Stomach (tissue), 4 donors: Measurements from ENCODE around the gene PCBP3.

Experiments
- CTCF ChIP-seq, 7 experiments: fragments of 450-650 bp in 4 of 7; fragments of 200-600 bp in 3 of 7; sonication (generic) in 3 of 7; IDR thresholded peaks; one replicate each; pipeline ENCODE4 v1.5.1; 2016 to 2019; ENCODE audit warnings: antibody characterized with exemption in 7 of 7, control low read depth in 2 of 7, mild to moderate bottlenecking in 1 of 7
- EP300 ChIP-seq: sonication (generic); formaldehyde crosslinking; IDR thresholded peaks from one replicate; pipeline ENCODE4 v1.6.1; 2017; ENCODE audit warnings: antibody characterized with exemption
- POLR2A ChIP-seq, 4 donors: fragments of 450-650 bp; IDR thresholded peaks; one replicate each; pipeline ENCODE4 v1.6.1; 2016; ENCODE audit warnings: antibody characterized with exemption in 4 of 4, control low read depth in 2 of 4, mild to moderate bottlenecking in 1 of 4, moderate library complexity in 1 of 4
- POLR2AphosphoS5 ChIP-seq, 3 donors: sonication (generic); formaldehyde crosslinking; IDR thresholded peaks; one replicate each; pipeline ENCODE4 v1.6.1; 2016; ENCODE audit warnings: antibody characterized with exemption in 3 of 3

GRCh38 chr21:45927032-45927431 is 283.5 kb downstream of the PCBP3 start:
- TF ChIP-seq POLR2A (IDR thresholded peaks at IDR 0.05) (no peak), CTCF (IDR thresholded peaks at IDR 0.05) (no peak), POLR2AphosphoS5 (IDR thresholded peaks at IDR 0.05) (no peak), EP300 (no peak)
